GM10266 (cell line): Measurements from ENCODE around the gene ENC1.

Experiments
- DNase-seq: peaks from one replicate; pipeline ENCODE4 v3.0.0; 2012; ENCODE audit errors: extremely low spot score
- CTCF ChIP-seq: IDR thresholded peaks from 2 replicates; pipeline ENCODE4 v1.5.1; 2012; ENCODE audit warnings: mild to moderate bottlenecking, low read depth; ENCODE audit not compliant: control insufficient read depth, insufficient read depth; ENCODE audit errors: missing control alignments

ENC1 gene

GRCh38 chr5:74665273-74665672 is 24.7 kb upstream of the ENC1 start:
- no peak for TF ChIP-seq CTCF
- no peak for DNase-seq

- no peak for DNase-seq
- no peak for TF ChIP-seq CTCF
Observed at GRCh38 chr5:74664551-74664950, 24.0 kb upstream of the ENC1 start.

- DNase-seq = no peak
- no peak for TF ChIP-seq CTCF
Observed at GRCh38 chr5:74660873-74661272, 20.3 kb upstream of the ENC1 start.

GRCh38 chr5:74660140-74660539 is 19.6 kb upstream of the ENC1 start:
- TF ChIP-seq CTCF = no peak
- no peak for DNase-seq

- DNase-seq = no peak
- no peak for TF ChIP-seq CTCF
Observed at GRCh38 chr5:74659172-74659571, 18.6 kb upstream of the ENC1 start.

- DNase-seq = no peak
- no peak for TF ChIP-seq CTCF
Observed at GRCh38 chr5:74657165-74657564, 16.6 kb upstream of the ENC1 start.

- DNase-seq = no peak
- TF ChIP-seq CTCF = no peak
Observed at GRCh38 chr5:74655716-74656115, 15.2 kb upstream of the ENC1 start.
